Neural progenitor cell (in vitro differentiated cells): ENCODE measurements around the gene MTHFSD. TPM values are rescaled to one million over a fixed set of nuclear protein-coding genes. Genes with fewer than 3 reads are reported as not detected.

Source experiments
- DNase-seq: peaks from one replicate; pipeline ENCODE4 v3.0.0-alpha.2; 2016; ENCODE audit warnings: low spot score
- H2AFZ ChIP-seq: fragments of 200-600 bp; sonication (generic); replicated peaks from 2 replicates; pipeline ENCODE4 v1.6.1; 2016; ENCODE audit warnings: antibody characterized with exemption
- H3F3A ChIP-seq: fragments of 200-600 bp; sonication (generic); 2 replicates; pipeline ENCODE4 v1.6.1; 2016; ENCODE audit warnings: antibody characterized with exemption, low read depth
- H3K27ac ChIP-seq: fragments of 200-600 bp; sonication (generic); 2 replicates; pipeline ENCODE4 v1.5.1; 2016; ENCODE audit warnings: mild to moderate bottlenecking
- H3K27me3 ChIP-seq: fragments of 200-600 bp; sonication (generic); 2 replicates; pipeline ENCODE4 v1.6.1; 2016; ENCODE audit warnings: mild to moderate bottlenecking, moderate library complexity
- H3K36me3 ChIP-seq: fragments of 200-600 bp; sonication (generic); 2 replicates; pipeline ENCODE4 v1.5.1; 2016
- H3K4me1 ChIP-seq: fragments of 200-600 bp; sonication (generic); 2 replicates; pipeline ENCODE4 v1.6.1; 2016; ENCODE audit warnings: mixed run types
- H3K4me2 ChIP-seq: fragments of 200-600 bp; sonication (generic); 2 replicates; pipeline ENCODE4 v1.6.1; 2016
- H3K4me3 ChIP-seq: fragments of 200-600 bp; sonication (generic); 2 replicates; pipeline ENCODE4 v1.5.1; 2016
- H3K79me2 ChIP-seq: fragments of 200-600 bp; sonication (generic); 2 replicates; pipeline ENCODE4 v1.6.1; 2016; ENCODE audit warnings: low read depth
- H3K9ac ChIP-seq: fragments of 200-600 bp; sonication (generic); 2 replicates; pipeline ENCODE4 v1.6.1; 2016
- H3K9me3 ChIP-seq: fragments of 200-600 bp; sonication (generic); 2 replicates; pipeline ENCODE4 v1.5.1; 2016; ENCODE audit warnings: low read depth
- H4K20me1 ChIP-seq: fragments of 200-600 bp; sonication (generic); 2 replicates; pipeline ENCODE4 v1.6.1; 2016; ENCODE audit warnings: low read depth
- H3K27ac Mint-ChIP-seq: 3 replicates; pipeline ENCODE4 v1.8.0; 2021; ENCODE audit warnings: mixed read lengths
- H3K27me3 Mint-ChIP-seq: 2 replicates; pipeline ENCODE4 v1.8.0; 2022; ENCODE audit warnings: low read depth, mild to moderate bottlenecking, inconsistent platforms, moderate library complexity, mixed read lengths; ENCODE audit not compliant: insufficient read depth
- H3K36me3 Mint-ChIP-seq: 3 replicates; pipeline ENCODE4 v1.8.0; 2021; ENCODE audit warnings: mixed read lengths
- H3K4me1 Mint-ChIP-seq: 3 replicates; pipeline ENCODE4 v1.8.0; 2021; ENCODE audit warnings: mixed read lengths
- H3K4me3 Mint-ChIP-seq: 3 replicates; pipeline ENCODE4 v1.8.0; 2021; ENCODE audit warnings: mild to moderate bottlenecking, moderate library complexity, mixed read lengths
- H3K9me3 Mint-ChIP-seq: 3 replicates; pipeline ENCODE4 v1.8.0; 2020; ENCODE audit warnings: mixed read lengths
- CTCF ChIP-seq: fragments of 200-600 bp; sonication (generic); IDR thresholded peaks from 2 replicates; pipeline ENCODE4 v1.5.1; 2017; ENCODE audit warnings: antibody characterized with exemption, mild to moderate bottlenecking
- EZH2 ChIP-seq: fragments of 200-600 bp; sonication (generic); IDR thresholded peaks from 2 replicates; pipeline ENCODE4 v1.6.1; 2017; ENCODE audit warnings: antibody characterized with exemption, mild to moderate bottlenecking, moderate library complexity
- EZH2phosphoT487 ChIP-seq: fragments of 200-600 bp; sonication (generic); IDR thresholded peaks from 2 replicates; pipeline ENCODE4 v1.6.1; 2017; ENCODE audit warnings: antibody characterized with exemption
- total RNA-seq: library from RNA; depleted of rRNA; stranded (reverse); fragments of >200 nt; gene quantifications from 2 replicates; pipeline ENCODE4 v1.2.3, GENCODE V29; 2015; ENCODE audit warnings: low replicate concordance

The MTHFSD gene
- total RNA-seq, 1 donor from 2014 or later = 17.4 TPM

GRCh38 chr16:86565181-86565631, 10.2 kb upstream of the MTHFSD start:
- Histone ChIP-seq H3K27me3 (peaks cover 72% of the 10 kb centered on the region), H3K4me3 (peak overlapping the region; percentile 55), H3F3A (peaks cover 22% of the 10 kb centered on the region), H3K36me3 (no peaks in the 10 kb centered on the region), H3K27ac (no peak overlapping the region), H3K4me2 (peak overlapping the region; percentile 81), H3K9ac (no peak overlapping the region), H3K9me3 (no peaks in the 10 kb centered on the region), H4K20me1 (peaks cover 45% of the 10 kb centered on the region), H3K79me2 (no peaks in the 10 kb centered on the region), H3K4me1 (peaks cover 21% of the 10 kb centered on the region), H2AFZ (no peak overlapping the region)
- Mint-ChIP-seq H3K27me3 (peaks cover 57% of the 10 kb centered on the region), H3K36me3 (no peaks in the 10 kb centered on the region), H3K9me3 (no peaks in the 10 kb centered on the region), H3K4me1 (peaks cover 16% of the 10 kb centered on the region), H3K4me3 (peak overlapping the region; percentile 40), H3K27ac (no peak overlapping the region)
- TF ChIP-seq EZH2 = no peak
- no peak for TF ChIP-seq EZH2phosphoT487
- TF ChIP-seq CTCF = no peak
- no peak for DNase-seq

- Mint-ChIP-seq H3K36me3 (no peaks in the 10 kb centered on the region), H3K27ac (no peak overlapping the region), H3K4me3 (peak overlapping the region; percentile 74), H3K27me3 (peaks cover 45% of the 10 kb centered on the region), H3K9me3 (no peaks in the 10 kb centered on the region), H3K4me1 (peaks cover 16% of the 10 kb centered on the region)
- Histone ChIP-seq H3K27ac (no peak overlapping the region), H3F3A (peaks cover 22% of the 10 kb centered on the region), H3K36me3 (no peaks in the 10 kb centered on the region), H2AFZ (peak overlapping the region; percentile 87), H3K9ac (no peak overlapping the region), H3K79me2 (no peaks in the 10 kb centered on the region), H3K9me3 (no peaks in the 10 kb centered on the region), H4K20me1 (peaks cover 30% of the 10 kb centered on the region), H3K4me2 (peak overlapping the region; percentile 75), H3K4me1 (peaks cover 21% of the 10 kb centered on the region), H3K4me3 (peak overlapping the region; percentile 33), H3K27me3 (peaks cover 58% of the 10 kb centered on the region)
- TF ChIP-seq CTCF (peak; percentile 100), EZH2 (peak; percentile 4), EZH2phosphoT487 (peak; percentile 67)
- DNase-seq = peak; percentile 95
These were observed 8.7 kb upstream of the MTHFSD start for GRCh38 chr16:86563469-86564345.

GRCh38 chr16:86562356-86562755, 7.3 kb upstream of the MTHFSD start:
- H3K27ac ChIP-seq = no peak overlapping the region
- peaks cover 57% of the 10 kb centered on the region for H3K27me3 ChIP-seq
- no peaks in the 10 kb centered on the region for H3K79me2 ChIP-seq
- no peaks in the 10 kb centered on the region for H3K36me3 Mint-ChIP-seq
- H3K4me1 ChIP-seq = peaks cover 21% of the 10 kb centered on the region
- DNase-seq = no peak
- H2AFZ ChIP-seq = no peak overlapping the region
- H3K36me3 ChIP-seq = no peaks in the 10 kb centered on the region
- no peak overlapping the region for H3K27ac Mint-ChIP-seq
- no peak for TF ChIP-seq EZH2
- TF ChIP-seq CTCF = no peak
- no peak for TF ChIP-seq EZH2phosphoT487
- no peaks in the 10 kb centered on the region for H3K9me3 ChIP-seq
- H3K4me3 Mint-ChIP-seq = no peak overlapping the region
- H4K20me1 ChIP-seq = peaks cover 24% of the 10 kb centered on the region
- H3K4me3 ChIP-seq = no peak overlapping the region
- no peak overlapping the region for H3K9ac ChIP-seq
- H3K27me3 Mint-ChIP-seq = peaks cover 39% of the 10 kb centered on the region
- peaks cover 16% of the 10 kb centered on the region for H3K4me1 Mint-ChIP-seq
- H3K4me2 ChIP-seq = no peak overlapping the region
- no peaks in the 10 kb centered on the region for H3K9me3 Mint-ChIP-seq
- peaks cover 17% of the 10 kb centered on the region for H3F3A ChIP-seq
